Adrenal gland (tissue), 12 donors: ENCODE results near the gene ZCCHC10. TPM values are rescaled to one million over a fixed set of nuclear protein-coding genes. Genes with fewer than 3 reads are reported as not detected.
"Not testable (repeated sequence)": the region's sequence is repeated elsewhere in the genome, so short reads cannot be mapped to it uniquely, and the experiment has no call there.

Experiments used
- DNase-seq, 7 donors: peaks; one replicate each; pipeline ENCODE4 v3.0.0-alpha.2; 2019 to 2020
- H3K27ac ChIP-seq, 5 donors: fragments of 200-600 bp; sonication (generic) in 4 of 5; 1 replicate in 3 of 5; 2 replicates in 2 of 5; pipeline versions ENCODE4 v1.5.1 to v1.8.0; 2016 to 2020; ENCODE audit warnings: mild to moderate bottlenecking in 1 of 5
- H3K27me3 ChIP-seq: fragments of 200-600 bp; 2 replicates; pipeline ENCODE4 v1.8.0; 2021
- H3K36me3 ChIP-seq, 2 donors: fragments of 200-600 bp; replicated peaks in 1 of 2; 1 replicate in 1 of 2; 2 replicates in 1 of 2; pipeline versions ENCODE4 v1.5.1 to v1.8.0; 2018 to 2022
- H3K4me1 ChIP-seq, 2 donors: fragments of 200-600 bp; replicated peaks in 1 of 2; 1 replicate in 1 of 2; 2 replicates in 1 of 2; pipeline versions ENCODE4 v1.5.1 to v1.8.0; 2018 to 2021
- H3K4me3 ChIP-seq, 4 donors: fragments of 200-600 bp; sonication (generic) in 3 of 4; one replicate each; pipeline ENCODE4 v1.5.1; 2016 to 2018
- H3K9me3 ChIP-seq, 3 donors: fragments of 200-600 bp; sonication (generic) in 1 of 3; replicated peaks in 1 of 3; 1 replicate in 2 of 3; 2 replicates in 1 of 3; pipeline versions ENCODE4 v1.5.1 to v1.8.0; 2016 to 2021
- POLR2A ChIP-seq, 2 donors: fragments of 450-650 bp; IDR thresholded peaks; one replicate each; pipeline ENCODE4 v1.6.1; 2017; ENCODE audit warnings: antibody characterized with exemption in 2 of 2, mild to moderate bottlenecking in 2 of 2, moderate library complexity in 1 of 2
- WGBS, 4 donors: extraction: QIAGEN DNeasy Blood & Tissue Kit in 2 of 4; methylation state at CpG; one replicate each; pipeline versions ENCODE4 v1.1.5 to v1.1.7; 2013 to 2017; 5-methylcytosine and 5-hydroxymethylcytosine counted together
- intact Hi-C, 2 donors: fragments of 100-400 bp; cut with DNase I; formaldehyde crosslinking; loops; one replicate each; pipeline versions ENCODE4 v1.14.1 to v1.15.0; 2022 to 2023
- polyA plus RNA-seq, 3 donors: library from polyadenylated mRNA; stranded (reverse); fragments of 200-250 nt in 2 of 3; fragments of 350-450 nt in 1 of 3; fragmentation: Illumina TruSeq in 1 of 3; extraction: RNeasy Lipid Tissue Mini Kit (QIAGEN cat#74804) in 1 of 3; gene quantifications; one replicate each; pipeline ENCODE4 v1.2.3, GENCODE V29; 2013 to 2014
- total RNA-seq, 9 donors: library from RNA; depleted of rRNA in 4 of 9; stranded (reverse); fragments of >200 nt in 4 of 9; fragments of 120-200 nt in 1 of 9; fragmentation: NEBNext Ultra II Directional in 1 of 9; extraction: Animal tissue kit (Norgen Biotek cat#: 25700) in 1 of 9; gene quantifications; one replicate each; pipeline versions ENCODE4 v1.1.0 to v1.2.4, GENCODE V29; 2013 to 2023
- TF ChIP-seq, protein P1 (sequence below), 6 experiments: fragments of 450-650 bp in 4 of 6; fragments of 200-600 bp in 2 of 6; sonication (generic) in 1 of 6; IDR thresholded peaks; 1 replicate in 5 of 6; 2 replicates in 1 of 6; pipeline versions ENCODE4 v1.5.1 to v1.8.0; 2016 to 2021; ENCODE audit warnings: antibody characterized with exemption in 6 of 6, mild to moderate bottlenecking in 2 of 6, moderate library complexity in 1 of 6
- donor health status: healthy with polysubstance abuse.
- donor health status: Bipolar disorder and iron deficiency.
- donor health status: DM: yes; HTN: yes; CAD: no.
- donor health status: DM: no; HTN: no; CAD: no.
- donor health status: DM: no; HTN: no; CAD: no.
- donor health status: DM: yes; HTN: yes; CAD: no.

The ZCCHC10 gene
- total and polyA plus RNA-seq, 12 donors, result 8.3 to 39.3 (median 18.2) TPM

DNA sequence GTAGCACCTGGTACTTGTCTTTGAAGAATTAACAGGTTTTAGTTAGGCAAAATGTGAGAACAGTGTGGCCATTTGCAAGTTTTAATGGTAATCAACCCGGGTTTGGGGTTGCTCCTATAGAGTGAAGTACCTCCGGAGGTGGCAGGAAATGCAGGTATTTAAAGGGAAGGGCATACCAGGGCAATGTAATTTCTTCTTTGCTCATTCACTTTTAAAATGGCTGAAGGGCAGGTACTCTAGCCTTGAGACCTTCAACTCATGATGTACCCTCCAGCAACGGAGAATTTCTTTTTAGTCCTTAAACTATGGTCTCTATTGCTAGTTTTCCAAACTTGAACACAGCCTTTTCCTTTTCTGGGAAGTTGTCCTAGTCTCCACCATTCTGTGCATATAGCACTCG lies 24.2 kb upstream of the ZCCHC10 start:
- Histone ChIP-seq H3K36me3 (no peaks in the 10 kb centered on the region), H3K27ac (peak overlapping the region; percentile 94 to 100 (median 97)), H3K4me1 (peaks cover 10 to 45% of the 10 kb centered on the region in 2 donors), H3K27me3 (no peaks in the 10 kb centered on the region), H3K4me3 (peak overlapping the region in 1 of 4 donors; percentile 87), H3K9me3 (no peaks in the 10 kb centered on the region)
- intact Hi-C loops, result loop anchor here (10.0 kb wide), 1 partner anchor 86 kb away; the partner anchor contains the start of gene AFF4 (in 2 of the 2)
- no peak for DNase-seq
- WGBS, 4 donors, result 37 to 63% (median 43%) methylated on average over 4 of the region's 4 CpGs
- no peak for TF ChIP-seq POLR2A (IDR thresholded peaks at IDR 0.05)
- TF ChIP-seq, protein P1, sequence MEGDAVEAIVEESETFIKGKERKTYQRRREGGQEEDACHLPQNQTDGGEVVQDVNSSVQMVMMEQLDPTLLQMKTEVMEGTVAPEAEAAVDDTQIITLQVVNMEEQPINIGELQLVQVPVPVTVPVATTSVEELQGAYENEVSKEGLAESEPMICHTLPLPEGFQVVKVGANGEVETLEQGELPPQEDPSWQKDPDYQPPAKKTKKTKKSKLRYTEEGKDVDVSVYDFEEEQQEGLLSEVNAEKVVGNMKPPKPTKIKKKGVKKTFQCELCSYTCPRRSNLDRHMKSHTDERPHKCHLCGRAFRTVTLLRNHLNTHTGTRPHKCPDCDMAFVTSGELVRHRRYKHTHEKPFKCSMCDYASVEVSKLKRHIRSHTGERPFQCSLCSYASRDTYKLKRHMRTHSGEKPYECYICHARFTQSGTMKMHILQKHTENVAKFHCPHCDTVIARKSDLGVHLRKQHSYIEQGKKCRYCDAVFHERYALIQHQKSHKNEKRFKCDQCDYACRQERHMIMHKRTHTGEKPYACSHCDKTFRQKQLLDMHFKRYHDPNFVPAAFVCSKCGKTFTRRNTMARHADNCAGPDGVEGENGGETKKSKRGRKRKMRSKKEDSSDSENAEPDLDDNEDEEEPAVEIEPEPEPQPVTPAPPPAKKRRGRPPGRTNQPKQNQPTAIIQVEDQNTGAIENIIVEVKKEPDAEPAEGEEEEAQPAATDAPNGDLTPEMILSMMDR (IDR thresholded peaks at IDR 0.05), result no peak

DNA sequence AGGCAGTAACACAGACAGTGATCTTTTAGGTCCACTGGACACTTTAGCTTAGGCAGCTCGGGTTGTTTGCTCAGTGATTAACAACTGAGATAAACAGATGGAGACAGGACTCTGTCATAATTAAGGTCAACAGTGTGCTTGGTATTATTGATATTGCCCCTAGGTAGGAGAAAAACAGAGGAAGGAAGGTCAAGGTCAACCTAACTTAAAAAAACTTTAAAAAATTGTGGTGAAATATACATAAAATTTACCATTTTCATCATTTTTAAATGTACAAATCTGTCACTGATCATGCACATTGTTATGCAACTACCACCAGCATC lies 23.3 kb upstream of the ZCCHC10 start:
- TF ChIP-seq POLR2A (IDR thresholded peaks at IDR 0.05), result no peak
- TF ChIP-seq, protein P1 (IDR thresholded peaks at IDR 0.05), result no peak
- no peak for DNase-seq
- Histone ChIP-seq H3K4me1 (peaks cover 10 to 42% of the 10 kb centered on the region in 2 donors), H3K27me3 (no peaks in the 10 kb centered on the region), H3K4me3 (no peak overlapping the region), H3K9me3 (no peaks in the 10 kb centered on the region), H3K27ac (peak overlapping the region in 2 of 5 donors; percentile 50 to 54), H3K36me3 (no peaks in the 10 kb centered on the region)
- WGBS, 4 donors, result 10 to 39% (median 19%) methylated on average over 1 of the region's 1 CpG
- intact Hi-C loops, result loop anchor here (10.0 kb wide), 1 partner anchor 85 kb away; the partner anchor contains the start of gene AFF4 (in 2 of the 2)

DNA sequence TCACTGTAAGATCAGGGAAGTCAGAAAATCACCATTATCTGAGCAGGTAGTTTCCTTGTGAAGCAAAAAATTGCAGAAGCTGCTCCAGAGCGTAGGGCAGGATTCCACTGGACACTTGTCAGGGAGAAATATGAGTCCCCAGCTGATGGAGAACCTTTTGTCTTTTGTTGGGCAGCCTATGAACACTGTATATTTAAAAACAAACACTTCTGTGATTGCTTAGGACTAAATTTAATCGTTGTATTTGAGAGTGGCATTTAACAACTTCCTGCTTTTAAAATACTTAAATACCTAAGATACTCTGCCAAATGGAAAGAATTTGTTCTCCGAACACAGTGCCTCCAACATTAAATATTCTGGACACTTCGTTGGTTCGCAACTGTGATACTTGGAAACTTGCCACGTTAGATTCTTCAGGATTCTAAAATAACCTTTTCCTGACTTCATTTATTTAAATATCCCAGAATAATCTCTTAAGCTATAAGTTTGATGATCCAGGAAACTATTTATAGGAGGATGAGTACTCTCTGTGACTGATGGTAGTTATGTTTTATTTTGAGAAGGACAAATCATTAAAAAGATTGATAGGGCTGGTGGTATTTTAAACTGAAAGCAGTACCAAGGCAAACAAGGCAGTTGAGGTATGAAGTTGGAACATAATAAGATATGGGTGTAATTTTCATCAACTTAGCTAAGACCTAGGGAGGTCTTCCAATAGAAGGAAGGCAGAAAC lies 22.8 kb upstream of the ZCCHC10 start:
- no peak overlapping the region for H3K4me3 ChIP-seq

DNA sequence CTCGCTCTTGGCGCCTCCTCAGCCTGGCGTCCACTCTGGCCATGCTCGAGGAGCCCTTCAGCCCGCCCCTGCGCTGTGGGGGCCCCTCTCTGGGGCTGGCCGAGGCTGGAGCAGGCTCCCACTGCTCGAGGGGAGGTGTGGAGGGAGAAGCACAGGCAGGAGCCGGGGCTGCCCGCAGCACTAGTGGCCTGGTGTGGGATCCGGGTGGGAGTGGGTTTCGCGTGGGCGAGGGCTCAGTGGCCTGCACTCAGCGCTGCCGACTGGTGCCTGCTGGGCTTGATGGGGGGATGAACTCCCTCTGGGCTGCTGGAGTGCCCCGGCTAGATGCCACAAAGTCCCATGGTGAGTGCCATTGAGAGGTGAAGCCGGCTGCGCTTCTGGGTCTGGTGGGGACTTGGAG lies 21.1 kb upstream of the ZCCHC10 start:
- no peak overlapping the region for H3K27ac ChIP-seq
- H3K4me1 ChIP-seq, result peaks cover 11 to 24% of the 10 kb centered on the region in 2 donors
- no peak for TF ChIP-seq POLR2A (IDR thresholded peaks at IDR 0.05)
- TF ChIP-seq, protein P1 (IDR thresholded peaks at IDR 0.05), result no peak

More for the DNA sequence above, 22.8 kb upstream of the ZCCHC10 start:
- Histone ChIP-seq H3K27ac (peak overlapping the region in 2 of 5 donors; percentile 50 to 54), H3K9me3 (no peaks in the 10 kb centered on the region), H3K27me3 (no peaks in the 10 kb centered on the region), H3K36me3 (no peaks in the 10 kb centered on the region), H3K4me1 (peaks cover 12 to 38% of the 10 kb centered on the region in 2 donors)
- WGBS, 4 donors, result 33 to 43% (median 36%) methylated on average over 6 of the region's 6 CpGs
- intact Hi-C loops, result no loop called here
- no peak for DNase-seq
- TF ChIP-seq POLR2A (IDR thresholded peaks at IDR 0.05), result no peak

DNA sequence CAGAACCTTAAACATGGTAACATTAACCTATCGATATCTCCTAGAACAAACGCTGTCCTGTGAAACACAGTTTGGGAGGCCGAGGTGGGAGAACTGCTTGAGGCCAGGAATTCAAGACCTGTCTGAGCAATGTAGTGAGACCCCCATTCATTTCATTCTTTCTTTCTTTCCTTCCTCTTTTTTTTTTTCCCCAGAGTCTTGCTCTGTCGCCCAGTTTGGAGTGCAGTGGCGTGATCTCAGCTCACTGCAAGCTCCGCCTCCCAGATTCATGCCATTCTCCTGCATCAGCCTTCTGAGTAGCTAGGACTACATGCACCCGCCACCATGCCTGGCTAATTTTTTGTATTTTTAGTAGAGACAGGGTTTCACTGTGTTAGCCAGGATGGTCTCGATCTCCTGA lies 20.2 kb upstream of the ZCCHC10 start:
- intact Hi-C loops, H3K27me3 ChIP-seq, DNase-seq, H3K4me3 ChIP-seq, H3K36me3 ChIP-seq, H3K9me3 ChIP-seq, H3K27ac ChIP-seq: not testable (repeated sequence)
- 83 to 94% (median 89%) methylated on average over 8 of the region's 8 CpGs for WGBS, 4 donors
- peaks cover 11 to 24% of the 10 kb centered on the region in 2 donors for H3K4me1 ChIP-seq

More for the DNA sequence above, 21.1 kb upstream of the ZCCHC10 start:
- Histone ChIP-seq H3K4me3 (no peak overlapping the region), H3K36me3 (no peaks in the 10 kb centered on the region), H3K9me3 (no peaks in the 10 kb centered on the region), H3K27me3 (no peaks in the 10 kb centered on the region)
- WGBS, 4 donors, result 91 to 95% (median 94%) methylated on average over 13 to 19 of the region's 19 CpGs
- intact Hi-C loops, result no loop called here
- no peak for DNase-seq
